HepG2 (cell line): Measurements from ENCODE around the gene SMC6. TPM values are rescaled to one million over a fixed set of nuclear protein-coding genes. Genes with fewer than 3 reads are reported as not detected.

Source experiments
- CBX5 ChIP-seq: sonication (generic); formaldehyde crosslinking; IDR thresholded peaks from 2 replicates; pipeline ENCODE4 v1.4.0; 2020; ENCODE audit warnings: missing genetic modification reagents, borderline replicate concordance
- HIVEP1 ChIP-seq: sonication (generic); formaldehyde crosslinking; IDR thresholded peaks from 2 replicates; pipeline ENCODE4 v1.4.0; 2020; ENCODE audit warnings: mild to moderate bottlenecking, missing genetic modification reagents
- HNF4A ChIP-seq: sonication (generic); formaldehyde crosslinking; IDR thresholded peaks from 2 replicates; pipeline ENCODE4 v1.4.0; 2020; ENCODE audit warnings: missing genetic modification reagents
- MEIS2 ChIP-seq: sonication (generic); formaldehyde crosslinking; IDR thresholded peaks from 2 replicates; pipeline ENCODE4 v1.9.0; 2021; ENCODE audit warnings: mild to moderate bottlenecking, missing genetic modification reagents
- RXRB ChIP-seq: IDR thresholded peaks from 2 replicates; pipeline ENCODE4 v1.6.1; 2016; ENCODE audit warnings: borderline replicate concordance, missing genetic modification reagents, missing compliant biosample characterization
- SNRNP70 ChIP-seq: fragments of 200-400 bp; formaldehyde crosslinking; IDR thresholded peaks from 2 replicates; pipeline ENCODE4 v1.6.1; 2017; ENCODE audit warnings: mild to moderate bottlenecking, low read depth, low read length, moderate library complexity
- TCF7L2 ChIP-seq: IDR thresholded peaks from 2 replicates; pipeline ENCODE4 v1.6.1; 2011; ENCODE audit warnings: mild to moderate bottlenecking, low read depth, low read length, moderate library complexity
- YEATS4 ChIP-seq: sonication (generic); formaldehyde crosslinking; IDR thresholded peaks from 2 replicates; pipeline ENCODE4 v1.4.0; 2020; ENCODE audit warnings: missing genetic modification reagents, borderline replicate concordance
- ZNF337 ChIP-seq: sonication (generic); formaldehyde crosslinking; IDR thresholded peaks from 2 replicates; pipeline ENCODE4 v1.5.1; 2020; ENCODE audit warnings: missing genetic modification reagents, low read depth, mild to moderate bottlenecking, borderline replicate concordance
- ZNF484 ChIP-seq: sonication (generic); formaldehyde crosslinking; IDR thresholded peaks from 2 replicates; pipeline ENCODE4 v1.5.1; 2020; ENCODE audit warnings: mild to moderate bottlenecking, low read depth, missing genetic modification reagents, borderline replicate concordance
- polyA plus RNA-seq, 8 experiments: library from polyadenylated mRNA; depleted of rRNA in 3 of 8; stranded (reverse) in 7 of 8; unstranded in 1 of 8; fragments of >200 nt; fragmentation: Illumina TruSeq in 4 of 8; extraction: Trizol in 4 of 8; gene quantifications; 2 replicates each; pipeline versions ENCODE4 v1.2.1 to v1.2.3, GENCODE V29; 2011 to 2016; ENCODE audit warnings: low read depth in 4 of 8, missing spikeins in 1 of 8, mixed read lengths in 1 of 8; ENCODE audit not compliant: insufficient read depth in 1 of 8
- total RNA-seq, 5 experiments: library from RNA; depleted of rRNA; stranded (reverse); fragments of >200 nt; fragmentation: Illumina TruSeq; extraction: Trizol; gene quantifications; 2 replicates each; pipeline ENCODE4 v1.2.3, GENCODE V29; 2016; ENCODE audit warnings: low read depth in 1 of 5
- TF ChIP-seq, protein P1 (sequence below): sonication (generic); formaldehyde crosslinking; IDR thresholded peaks from 2 replicates; pipeline ENCODE4 v1.4.0; 2020; ENCODE audit warnings: missing genetic modification reagents, borderline replicate concordance
- TF ChIP-seq, protein P2 (sequence below): sonication (generic); formaldehyde crosslinking; IDR thresholded peaks from 2 replicates; pipeline ENCODE4 v1.4.0; 2020; ENCODE audit warnings: missing genetic modification reagents
- TF ChIP-seq, protein P3 (sequence below): sonication (generic); formaldehyde crosslinking; IDR thresholded peaks from 2 replicates; pipeline ENCODE4 v1.4.0; 2020; ENCODE audit warnings: mild to moderate bottlenecking, missing genetic modification reagents

SMC6 gene
- total and polyA plus RNA-seq, 2 of the 13 experiments (the other 11 are each of a cell fraction or from before 2014, with no cell fraction given) = 18.9 to 55.3 TPM

DNA sequence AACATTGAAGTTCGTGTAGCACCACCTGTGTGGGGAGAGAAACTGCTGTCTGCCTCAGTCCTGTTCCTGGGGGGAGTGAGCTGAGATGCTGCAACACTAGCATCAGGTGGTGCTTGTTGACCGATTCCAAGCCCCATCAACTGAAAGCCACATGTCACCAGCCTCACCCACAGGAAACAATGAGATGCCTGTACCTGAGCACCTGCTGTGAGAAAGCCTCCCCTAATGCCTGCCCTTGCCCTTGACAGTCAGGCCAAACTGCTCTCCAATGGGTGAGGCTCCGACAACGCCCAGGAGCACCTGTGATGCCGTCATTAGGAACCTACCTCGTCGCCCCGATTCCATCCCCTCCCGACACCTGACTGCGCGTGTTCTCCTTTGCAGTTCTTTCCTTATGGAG, 104.6 kb downstream of the SMC6 start (continued):
- TF ChIP-seq TCF7L2 = no peak
- TF ChIP-seq, protein P1, sequence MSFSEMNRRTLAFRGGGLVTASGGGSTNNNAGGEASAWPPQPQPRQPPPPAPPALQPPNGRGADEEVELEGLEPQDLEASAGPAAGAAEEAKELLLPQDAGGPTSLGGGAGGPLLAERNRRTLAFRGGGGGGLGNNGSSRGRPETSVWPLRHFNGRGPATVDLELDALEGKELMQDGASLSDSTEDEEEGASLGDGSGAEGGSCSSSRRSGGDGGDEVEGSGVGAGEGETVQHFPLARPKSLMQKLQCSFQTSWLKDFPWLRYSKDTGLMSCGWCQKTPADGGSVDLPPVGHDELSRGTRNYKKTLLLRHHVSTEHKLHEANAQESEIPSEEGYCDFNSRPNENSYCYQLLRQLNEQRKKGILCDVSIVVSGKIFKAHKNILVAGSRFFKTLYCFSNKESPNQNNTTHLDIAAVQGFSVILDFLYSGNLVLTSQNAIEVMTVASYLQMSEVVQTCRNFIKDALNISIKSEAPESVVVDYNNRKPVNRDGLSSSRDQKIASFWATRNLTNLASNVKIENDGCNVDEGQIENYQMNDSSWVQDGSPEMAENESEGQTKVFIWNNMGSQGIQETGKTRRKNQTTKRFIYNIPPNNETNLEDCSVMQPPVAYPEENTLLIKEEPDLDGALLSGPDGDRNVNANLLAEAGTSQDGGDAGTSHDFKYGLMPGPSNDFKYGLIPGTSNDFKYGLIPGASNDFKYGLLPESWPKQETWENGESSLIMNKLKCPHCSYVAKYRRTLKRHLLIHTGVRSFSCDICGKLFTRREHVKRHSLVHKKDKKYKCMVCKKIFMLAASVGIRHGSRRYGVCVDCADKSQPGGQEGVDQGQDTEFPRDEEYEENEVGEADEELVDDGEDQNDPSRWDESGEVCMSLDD (CRISPR knock-in tag) = no peak
- no peak for TF ChIP-seq YEATS4 (CRISPR knock-in tag)
- TF ChIP-seq HIVEP1 = no peak
- TF ChIP-seq ZNF337 (CRISPR knock-in tag) = no peak
- no peak for TF ChIP-seq MEIS2 (CRISPR knock-in tag)
- TF ChIP-seq, protein P2, sequence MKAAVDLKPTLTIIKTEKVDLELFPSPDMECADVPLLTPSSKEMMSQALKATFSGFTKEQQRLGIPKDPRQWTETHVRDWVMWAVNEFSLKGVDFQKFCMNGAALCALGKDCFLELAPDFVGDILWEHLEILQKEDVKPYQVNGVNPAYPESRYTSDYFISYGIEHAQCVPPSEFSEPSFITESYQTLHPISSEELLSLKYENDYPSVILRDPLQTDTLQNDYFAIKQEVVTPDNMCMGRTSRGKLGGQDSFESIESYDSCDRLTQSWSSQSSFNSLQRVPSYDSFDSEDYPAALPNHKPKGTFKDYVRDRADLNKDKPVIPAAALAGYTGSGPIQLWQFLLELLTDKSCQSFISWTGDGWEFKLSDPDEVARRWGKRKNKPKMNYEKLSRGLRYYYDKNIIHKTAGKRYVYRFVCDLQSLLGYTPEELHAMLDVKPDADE (CRISPR knock-in tag) = no peak
- TF ChIP-seq HNF4A (CRISPR knock-in tag) = no peak
- TF ChIP-seq CBX5 (CRISPR knock-in tag) = no peak
- no peak for TF ChIP-seq RXRB
- TF ChIP-seq SNRNP70 = no peak
- TF ChIP-seq, protein P3, sequence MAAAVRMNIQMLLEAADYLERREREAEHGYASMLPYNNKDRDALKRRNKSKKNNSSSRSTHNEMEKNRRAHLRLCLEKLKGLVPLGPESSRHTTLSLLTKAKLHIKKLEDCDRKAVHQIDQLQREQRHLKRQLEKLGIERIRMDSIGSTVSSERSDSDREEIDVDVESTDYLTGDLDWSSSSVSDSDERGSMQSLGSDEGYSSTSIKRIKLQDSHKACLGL (CRISPR knock-in tag) = no peak
- no peak for TF ChIP-seq ZNF484 (CRISPR knock-in tag)
